IMR-90 (cell line): Measurements from ENCODE around the gene FAM151A.

Experiments
- BHLHE40 ChIP-seq: fragments of 150-350 bp; IDR thresholded peaks from 2 replicates; pipeline ENCODE4 v1.6.1; 2016; ENCODE audit warnings: mild to moderate bottlenecking, low read depth, low read length
- CEBPB ChIP-seq: IDR thresholded peaks from 2 replicates; pipeline ENCODE4 v1.6.1; 2012; ENCODE audit warnings: low read depth, low read length, improper control_type of control experiment
- CTCF ChIP-seq: conservative IDR thresholded peaks from 2 replicates; pipeline ENCODE4 v1.5.1; 2012; ENCODE audit warnings: mild to moderate bottlenecking, low read depth, low read length, improper control_type of control experiment
- ELK1 ChIP-seq: fragments of 150-350 bp; IDR thresholded peaks from 2 replicates; pipeline ENCODE4 v1.6.1; 2016; ENCODE audit warnings: low read depth, mild to moderate bottlenecking, low read length, moderate library complexity, borderline replicate concordance
- FOS ChIP-seq: fragments of 150-350 bp; IDR thresholded peaks from 2 replicates; pipeline ENCODE4 v1.6.1; 2016; ENCODE audit warnings: low read depth, low read length
- MAFK ChIP-seq: IDR thresholded peaks from 2 replicates; pipeline ENCODE4 v1.6.1; 2012; ENCODE audit warnings: low read depth, low read length, improper control_type of control experiment
- MAZ ChIP-seq: IDR thresholded peaks from 2 replicates; pipeline ENCODE4 v1.6.1; 2012; ENCODE audit warnings: low read depth, mild to moderate bottlenecking, low read length, improper control_type of control experiment, moderate library complexity, borderline replicate concordance
- MXI1 ChIP-seq: IDR thresholded peaks from 2 replicates; pipeline ENCODE4 v1.6.1; 2012; ENCODE audit warnings: low read depth, mild to moderate bottlenecking, low read length, moderate library complexity, borderline replicate concordance
- POLR2A ChIP-seq: IDR thresholded peaks from 2 replicates; pipeline ENCODE4 v1.6.1; 2012; ENCODE audit warnings: mild to moderate bottlenecking, low read depth, low read length
- RCOR1 ChIP-seq: IDR thresholded peaks from 2 replicates; pipeline ENCODE4 v1.6.1; 2012; ENCODE audit warnings: mild to moderate bottlenecking, low read length, improper control_type of control experiment; ENCODE audit not compliant: insufficient replicate concordance
- SMC3 ChIP-seq: fragments of 150-350 bp; IDR thresholded peaks from 2 replicates; pipeline ENCODE4 v1.6.1; 2016; ENCODE audit warnings: low read depth, mild to moderate bottlenecking, antibody characterized with exemption, low read length, moderate library complexity
- USF2 ChIP-seq: fragments of 150-350 bp; IDR thresholded peaks from 2 replicates; pipeline ENCODE4 v1.6.1; 2017; ENCODE audit warnings: mild to moderate bottlenecking, antibody characterized with exemption, low read length, low read depth

- TF ChIP-seq FOS: no peak
- TF ChIP-seq CTCF: no peak
- TF ChIP-seq USF2: no peak
- TF ChIP-seq ELK1: no peak
- TF ChIP-seq MAZ: no peak
- TF ChIP-seq POLR2A: no peak
- no peak for TF ChIP-seq RCOR1
- no peak for TF ChIP-seq BHLHE40
- no peak for TF ChIP-seq SMC3
- TF ChIP-seq CEBPB: no peak
- TF ChIP-seq MXI1: no peak
- TF ChIP-seq MAFK: no peak
Observed at GRCh38 chr1:54584575-54584974, 38.8 kb downstream of the FAM151A start.
